Fibroblast of skin of right quadriceps (primary cell): ENCODE data around the gene NOCT.
"Not testable (repeated sequence)": the region's sequence is repeated elsewhere in the genome, so short reads cannot be mapped to it uniquely, and the experiment has no call there.

ENCODE experiments used
- DNase-seq: peaks from one replicate; pipeline ENCODE4 v3.0.0-alpha.2; 2013

Gene NOCT

GRCh38 chr4:139011225-139011950, 4.2 kb upstream of the NOCT start:
- DNase-seq: no peak

- DNase-seq: peak; percentile 96
Measured at GRCh38 chr4:139014371-139015268, 961 bp upstream of the NOCT start.

GRCh38 chr4:139015948-139016471, 429 bp downstream of the NOCT start:
- peak; percentile 16 for DNase-seq

GRCh38 chr4:139017861-139018260, 2.3 kb downstream of the NOCT start:
- DNase-seq: peak; percentile 50

- no peak for DNase-seq
Measured at GRCh38 chr4:139018501-139018900, 2.9 kb downstream of the NOCT start.

- DNase-seq: peak; percentile 87
Measured at GRCh38 chr4:139018971-139019758, 3.6 kb downstream of the NOCT start.

- DNase-seq: no peak
Measured at GRCh38 chr4:139020384-139020783, 4.8 kb downstream of the NOCT start.

GRCh38 chr4:139021071-139021470, 5.5 kb downstream of the NOCT start:
- not testable (repeated sequence) for DNase-seq

GRCh38 chr4:139022835-139023234, 7.3 kb downstream of the NOCT start:
- DNase-seq: no peak

- DNase-seq: no peak
Measured at GRCh38 chr4:139024686-139025085, 9.1 kb downstream of the NOCT start.

GRCh38 chr4:139025841-139026240, 10.3 kb downstream of the NOCT start:
- DNase-seq: no peak

GRCh38 chr4:139027776-139028175, 12.2 kb downstream of the NOCT start:
- no peak for DNase-seq

- no peak for DNase-seq
Measured at GRCh38 chr4:139028191-139028661, 12.6 kb downstream of the NOCT start.

- DNase-seq: not testable (repeated sequence)
Measured at GRCh38 chr4:139029866-139030363, 14.3 kb downstream of the NOCT start.

- DNase-seq: peak; percentile 79
Measured at GRCh38 chr4:139030614-139031235, 15.1 kb downstream of the NOCT start.

GRCh38 chr4:139035650-139036049, 20.1 kb downstream of the NOCT start:
- no peak for DNase-seq

- DNase-seq: no peak
Measured at GRCh38 chr4:139036885-139037284, 21.3 kb downstream of the NOCT start.

GRCh38 chr4:139038874-139039443, 23.4 kb downstream of the NOCT start:
- DNase-seq: no peak

GRCh38 chr4:139042981-139043460, 27.4 kb downstream of the NOCT start:
- no peak for DNase-seq

GRCh38 chr4:139044291-139044690, 28.7 kb downstream of the NOCT start:
- no peak for DNase-seq

- no peak for DNase-seq
Measured at GRCh38 chr4:139048026-139048425, 32.4 kb downstream of the NOCT start.

GRCh38 chr4:139050446-139050845, 34.9 kb downstream of the NOCT start:
- DNase-seq: peak; percentile 58
